SU-DHL-6 (cell line): ENCODE measurements around the gene PPP1R13L.
"Not testable (repeated sequence)": the region's sequence is repeated elsewhere in the genome, so short reads cannot be mapped to it uniquely, and the experiment has no call there.

Experiments used
- H2AFZ ChIP-seq: fragments of 200-600 bp; sonication (generic); 2 replicates; pipeline ENCODE4 v1.6.1; 2014; ENCODE audit warnings: low read depth, mild to moderate bottlenecking, moderate library complexity, mixed read lengths, antibody characterized with exemption, low read length; ENCODE audit not compliant: severe bottlenecking
- H3F3A ChIP-seq: fragments of 200-600 bp; shearing (Covaris generic); 2 replicates; pipeline ENCODE4 v1.6.0; 2016; ENCODE audit warnings: antibody characterized with exemption, mild to moderate bottlenecking; ENCODE audit not compliant: insufficient read depth
- H3K27ac ChIP-seq: fragments of 200-600 bp; sonication (generic); 2 replicates; pipeline ENCODE4 v1.5.1; 2016; ENCODE audit warnings: low read depth, mild to moderate bottlenecking, low read length, moderate library complexity, mixed read lengths
- H3K27me3 ChIP-seq: fragments of 200-600 bp; sonication (generic), shearing (Covaris generic); 2 replicates; pipeline ENCODE4 v1.6.0; 2014; ENCODE audit warnings: mild to moderate bottlenecking, low read length
- H3K36me3 ChIP-seq: fragments of 200-600 bp; sonication (generic); 2 replicates; pipeline ENCODE4 v1.6.1; 2014; ENCODE audit warnings: mild to moderate bottlenecking, low read length, mixed read lengths
- H3K4me2 ChIP-seq: fragments of 300-600, 200-600 bp; shearing (Covaris generic), sonication (generic); 2 replicates; pipeline ENCODE4 v1.6.0; 2014; ENCODE audit warnings: low read length, low read depth, mild to moderate bottlenecking; ENCODE audit not compliant: poor library complexity, severe bottlenecking
- H3K4me3 ChIP-seq: fragments of 200-600 bp; sonication (generic); 2 replicates; pipeline ENCODE4 v1.5.1; 2014; ENCODE audit warnings: antibody characterized with exemption, low read length, mild to moderate bottlenecking, mixed read lengths; ENCODE audit not compliant: insufficient read depth, poor library complexity, severe bottlenecking
- H3K79me2 ChIP-seq: fragments of 200-600 bp; sonication (generic); 2 replicates; pipeline ENCODE4 v1.6.1; 2014; ENCODE audit warnings: mild to moderate bottlenecking, low read length, moderate library complexity; ENCODE audit not compliant: insufficient read depth
- H3K9ac ChIP-seq: fragments of 200-600 bp; sonication (generic); 2 replicates; pipeline ENCODE4 v1.7.0; 2014; ENCODE audit warnings: mild to moderate bottlenecking, low read length
- H3K9me2 ChIP-seq: fragments of 200-600 bp; sonication (generic); replicated peaks from 2 replicates; pipeline ENCODE4 v1.6.1; 2014; ENCODE audit warnings: low read length; ENCODE audit not compliant: insufficient read depth
- H3K9me3 ChIP-seq: fragments of 200-600 bp; sonication (generic); 2 replicates; pipeline ENCODE4 v1.6.1; 2014; ENCODE audit warnings: low read length, mixed read lengths; ENCODE audit not compliant: insufficient read depth
- H4K20me1 ChIP-seq: fragments of 200-600 bp; sonication (generic); 2 replicates; pipeline ENCODE4 v1.6.1; 2014; ENCODE audit warnings: low read depth, mild to moderate bottlenecking, antibody characterized with exemption, low read length, moderate library complexity, mixed read lengths
- EZH2phosphoT487 ChIP-seq: fragments of 200-600 bp; sonication (generic), shearing (Covaris generic); conservative IDR thresholded peaks from 2 replicates; pipeline ENCODE4 v1.6.1; 2018; ENCODE audit warnings: mild to moderate bottlenecking, antibody characterized with exemption, low read length, moderate library complexity, mixed read lengths
- TF ChIP-seq, protein P1 (sequence below): fragments of 200-600 bp; sonication (generic); IDR thresholded peaks from one replicate; pipeline ENCODE4 v1.5.1; 2017; ENCODE audit warnings: antibody characterized with exemption, mild to moderate bottlenecking, low read length, moderate library complexity; ENCODE audit not compliant: insufficient read depth, poor library complexity, severe bottlenecking

PPP1R13L gene

DNA sequence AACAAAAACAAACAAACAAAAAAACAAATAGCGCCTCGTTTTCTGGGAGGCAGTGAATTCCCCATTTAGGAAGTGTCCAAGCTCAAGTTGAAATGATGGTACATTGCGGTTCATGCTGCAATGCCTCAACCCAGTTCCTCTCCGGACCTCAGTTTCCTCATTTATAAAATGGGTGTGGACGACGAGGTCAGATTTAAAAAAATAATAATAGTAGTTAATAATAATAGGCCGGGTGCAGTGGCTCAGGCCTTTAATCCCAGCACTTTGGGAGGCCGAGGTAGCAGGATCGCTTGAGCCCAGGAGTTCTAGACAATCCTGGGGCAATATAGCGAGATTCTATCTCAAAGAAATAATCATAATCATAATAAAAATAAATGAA is 34.3 kb upstream of the PPP1R13L start:
- Histone ChIP-seq H3K4me3 (peak overlapping the region; percentile 68), H3K27me3 (no peaks in the 10 kb centered on the region), H2AFZ (peak overlapping the region; percentile 93), H3K79me2 (no peaks in the 10 kb centered on the region), H3F3A (peaks cover 16% of the 10 kb centered on the region), H4K20me1 (no peaks in the 10 kb centered on the region), H3K4me2 (peak overlapping the region; percentile 91), H3K9ac (peak overlapping the region; percentile 63), H3K9me2 (no peaks in the 10 kb centered on the region), H3K9me3 (no peaks in the 10 kb centered on the region), H3K36me3 (no peaks in the 10 kb centered on the region), H3K27ac (peak overlapping the region; percentile 60; the same call in 1 of the 2 replicates)
- TF ChIP-seq, protein P1, sequence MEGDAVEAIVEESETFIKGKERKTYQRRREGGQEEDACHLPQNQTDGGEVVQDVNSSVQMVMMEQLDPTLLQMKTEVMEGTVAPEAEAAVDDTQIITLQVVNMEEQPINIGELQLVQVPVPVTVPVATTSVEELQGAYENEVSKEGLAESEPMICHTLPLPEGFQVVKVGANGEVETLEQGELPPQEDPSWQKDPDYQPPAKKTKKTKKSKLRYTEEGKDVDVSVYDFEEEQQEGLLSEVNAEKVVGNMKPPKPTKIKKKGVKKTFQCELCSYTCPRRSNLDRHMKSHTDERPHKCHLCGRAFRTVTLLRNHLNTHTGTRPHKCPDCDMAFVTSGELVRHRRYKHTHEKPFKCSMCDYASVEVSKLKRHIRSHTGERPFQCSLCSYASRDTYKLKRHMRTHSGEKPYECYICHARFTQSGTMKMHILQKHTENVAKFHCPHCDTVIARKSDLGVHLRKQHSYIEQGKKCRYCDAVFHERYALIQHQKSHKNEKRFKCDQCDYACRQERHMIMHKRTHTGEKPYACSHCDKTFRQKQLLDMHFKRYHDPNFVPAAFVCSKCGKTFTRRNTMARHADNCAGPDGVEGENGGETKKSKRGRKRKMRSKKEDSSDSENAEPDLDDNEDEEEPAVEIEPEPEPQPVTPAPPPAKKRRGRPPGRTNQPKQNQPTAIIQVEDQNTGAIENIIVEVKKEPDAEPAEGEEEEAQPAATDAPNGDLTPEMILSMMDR, result no peak
- no peak for TF ChIP-seq EZH2phosphoT487

DNA sequence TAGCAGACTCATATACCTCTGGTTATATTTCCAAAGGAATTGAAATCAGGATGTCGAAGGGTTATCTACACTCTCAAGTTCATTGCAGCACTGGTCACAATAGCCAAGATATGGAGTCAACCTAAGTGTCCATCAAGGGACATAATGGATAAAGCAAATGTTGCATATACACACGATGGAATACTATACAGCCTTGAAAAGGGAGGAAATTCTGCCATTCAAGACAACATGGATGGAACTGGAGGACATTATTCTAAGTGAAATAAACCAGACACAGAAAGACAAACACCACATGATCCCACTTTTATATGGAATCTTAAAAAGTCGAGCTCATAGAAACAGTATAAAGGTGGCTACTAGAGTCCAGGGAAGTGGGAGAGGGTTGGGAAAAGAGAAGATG is 32.5 kb upstream of the PPP1R13L start:
- no peaks in the 10 kb centered on the region for H3K36me3 ChIP-seq
- H3K4me3 ChIP-seq, result no peak overlapping the region
- no peaks in the 10 kb centered on the region for H3K9me3 ChIP-seq
- no peak for TF ChIP-seq EZH2phosphoT487
- TF ChIP-seq, protein P1, result no peak
- no peaks in the 10 kb centered on the region for H4K20me1 ChIP-seq
- H2AFZ ChIP-seq, result no peak overlapping the region
- H3K79me2 ChIP-seq, result no peaks in the 10 kb centered on the region
- H3K4me2 ChIP-seq, result no peak overlapping the region
- H3F3A ChIP-seq, result peaks cover 16% of the 10 kb centered on the region
- no peak overlapping the region for H3K9ac ChIP-seq
- no peaks in the 10 kb centered on the region for H3K9me2 ChIP-seq
- H3K27ac ChIP-seq, result no peak overlapping the region
- no peaks in the 10 kb centered on the region for H3K27me3 ChIP-seq

DNA sequence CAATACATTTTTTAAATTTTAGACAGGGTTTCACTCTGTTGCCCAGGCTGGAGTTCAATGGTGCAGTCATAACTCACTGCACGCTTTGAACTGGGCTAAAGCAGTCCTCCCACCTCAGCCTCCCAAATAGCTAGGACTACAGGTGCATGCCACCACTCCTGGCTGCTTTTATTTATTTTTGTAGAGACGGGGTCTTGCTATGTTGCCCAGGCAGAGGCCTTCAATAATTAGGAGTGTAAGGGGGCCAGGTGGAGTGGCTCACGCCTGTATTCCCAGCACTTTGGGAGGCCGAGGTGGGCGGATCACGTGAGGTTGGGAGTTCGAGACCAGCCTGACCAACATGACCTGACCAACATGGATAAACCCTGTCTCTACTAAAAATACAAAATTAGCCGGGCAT is 27.7 kb upstream of the PPP1R13L start:
- not testable (repeated sequence) for H3K9ac ChIP-seq, H3K9me2 ChIP-seq, H3K27ac ChIP-seq, H3K4me3 ChIP-seq, H3K4me2 ChIP-seq, H4K20me1 ChIP-seq, H3K79me2 ChIP-seq, H3K36me3 ChIP-seq, H3F3A ChIP-seq, H2AFZ ChIP-seq, H3K9me3 ChIP-seq, H3K27me3 ChIP-seq

DNA sequence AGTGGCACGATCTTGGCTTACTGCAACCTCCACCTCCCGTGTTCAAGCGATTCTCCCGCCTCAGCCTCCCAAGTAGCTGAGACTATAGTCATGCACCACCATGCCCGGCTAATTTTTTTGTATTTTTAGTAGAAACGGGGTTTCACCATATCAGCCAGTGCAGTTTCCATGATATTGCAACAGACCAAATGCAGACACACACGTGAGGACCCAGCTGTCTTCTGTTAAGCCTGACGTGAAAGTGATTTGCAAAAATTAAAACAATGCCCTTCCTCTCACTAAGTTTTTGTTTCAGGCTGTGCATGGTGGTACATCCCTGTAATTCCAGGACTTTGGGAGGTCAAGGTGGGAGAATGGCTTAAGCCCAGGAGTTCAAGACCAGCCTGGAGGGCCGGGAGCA is 26.1 kb upstream of the PPP1R13L start:
- not testable (repeated sequence) for H3K79me2 ChIP-seq, H3K4me3 ChIP-seq, H4K20me1 ChIP-seq, H3K9ac ChIP-seq, H3K36me3 ChIP-seq, H3K9me3 ChIP-seq, H3K27me3 ChIP-seq, H3F3A ChIP-seq, H3K9me2 ChIP-seq, H2AFZ ChIP-seq, H3K27ac ChIP-seq, H3K4me2 ChIP-seq

DNA sequence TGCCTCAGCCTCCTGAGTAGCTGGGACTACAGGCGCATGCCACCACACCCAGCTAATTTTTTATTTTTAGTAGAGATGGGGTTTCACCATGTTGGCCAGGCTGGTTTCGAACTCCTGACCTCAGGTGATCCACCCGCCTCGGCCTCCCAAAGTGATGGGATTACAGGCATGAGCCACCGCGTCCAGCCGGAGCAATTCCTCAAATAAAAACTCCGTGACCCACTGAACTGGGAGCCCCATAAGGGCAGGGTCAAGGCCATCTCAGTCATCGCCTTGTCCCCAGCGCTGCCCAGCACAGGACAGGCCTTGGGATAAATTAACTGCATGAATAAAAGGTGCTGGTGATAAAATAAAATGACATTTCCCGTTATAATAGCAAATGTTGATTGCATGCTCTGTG is 25.0 kb upstream of the PPP1R13L start:
- not testable (repeated sequence) for H3K9me2 ChIP-seq, H2AFZ ChIP-seq, H3K9me3 ChIP-seq, H3K27me3 ChIP-seq, H4K20me1 ChIP-seq, H3K36me3 ChIP-seq, H3K4me3 ChIP-seq, H3F3A ChIP-seq, H3K27ac ChIP-seq, H3K4me2 ChIP-seq, H3K79me2 ChIP-seq, H3K9ac ChIP-seq
